ENCODE results near the gene HTRA1. TPM values are rescaled to one million over a fixed set of nuclear protein-coding genes. Genes with fewer than 3 reads are reported as not detected.

HTRA1 gene
- total RNA-seq, 4 donors from 2014 or later = 71.0 to 113 (median 84.1) TPM

DNA sequence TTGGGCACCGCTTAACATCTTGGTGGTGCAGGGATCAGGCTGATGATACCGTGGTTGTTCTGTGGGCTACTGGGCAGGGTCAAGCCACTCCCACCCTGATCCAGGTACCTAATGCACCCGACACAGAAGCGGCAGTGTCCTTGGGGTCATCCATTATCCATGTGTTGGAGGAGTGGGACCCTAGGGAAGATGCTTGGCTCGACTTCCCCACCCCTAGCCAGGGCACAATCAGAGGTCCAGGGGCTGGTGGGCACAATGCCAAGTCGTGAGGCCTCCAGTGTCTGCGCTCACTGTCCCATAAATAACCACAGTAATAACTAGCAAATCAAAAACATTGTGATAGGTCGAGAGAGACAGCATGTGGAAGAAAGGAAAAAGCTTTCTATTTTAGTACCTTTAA is 37.7 kb downstream of the HTRA1 start:
- TF ChIP-seq, protein P1, sequence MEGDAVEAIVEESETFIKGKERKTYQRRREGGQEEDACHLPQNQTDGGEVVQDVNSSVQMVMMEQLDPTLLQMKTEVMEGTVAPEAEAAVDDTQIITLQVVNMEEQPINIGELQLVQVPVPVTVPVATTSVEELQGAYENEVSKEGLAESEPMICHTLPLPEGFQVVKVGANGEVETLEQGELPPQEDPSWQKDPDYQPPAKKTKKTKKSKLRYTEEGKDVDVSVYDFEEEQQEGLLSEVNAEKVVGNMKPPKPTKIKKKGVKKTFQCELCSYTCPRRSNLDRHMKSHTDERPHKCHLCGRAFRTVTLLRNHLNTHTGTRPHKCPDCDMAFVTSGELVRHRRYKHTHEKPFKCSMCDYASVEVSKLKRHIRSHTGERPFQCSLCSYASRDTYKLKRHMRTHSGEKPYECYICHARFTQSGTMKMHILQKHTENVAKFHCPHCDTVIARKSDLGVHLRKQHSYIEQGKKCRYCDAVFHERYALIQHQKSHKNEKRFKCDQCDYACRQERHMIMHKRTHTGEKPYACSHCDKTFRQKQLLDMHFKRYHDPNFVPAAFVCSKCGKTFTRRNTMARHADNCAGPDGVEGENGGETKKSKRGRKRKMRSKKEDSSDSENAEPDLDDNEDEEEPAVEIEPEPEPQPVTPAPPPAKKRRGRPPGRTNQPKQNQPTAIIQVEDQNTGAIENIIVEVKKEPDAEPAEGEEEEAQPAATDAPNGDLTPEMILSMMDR (IDR thresholded peaks at IDR 0.05) = no peak
- no peak for TF ChIP-seq POLR2A (IDR thresholded peaks at IDR 0.05)
- intact Hi-C loops (cut with DNase I; ENCODE audit: low total_unique reads) = no loop called here
- no peak overlapping the region for H3K4me3 ChIP-seq (ENCODE audit: low read depth, poor library complexity, severe bottlenecking)
- WGBS, 2 donors = 49 to 72% methylated on average over 8 of the region's 8 CpGs
- DNase-seq (ENCODE audit: low spot score in 2 of 2) = no peak

DNA sequence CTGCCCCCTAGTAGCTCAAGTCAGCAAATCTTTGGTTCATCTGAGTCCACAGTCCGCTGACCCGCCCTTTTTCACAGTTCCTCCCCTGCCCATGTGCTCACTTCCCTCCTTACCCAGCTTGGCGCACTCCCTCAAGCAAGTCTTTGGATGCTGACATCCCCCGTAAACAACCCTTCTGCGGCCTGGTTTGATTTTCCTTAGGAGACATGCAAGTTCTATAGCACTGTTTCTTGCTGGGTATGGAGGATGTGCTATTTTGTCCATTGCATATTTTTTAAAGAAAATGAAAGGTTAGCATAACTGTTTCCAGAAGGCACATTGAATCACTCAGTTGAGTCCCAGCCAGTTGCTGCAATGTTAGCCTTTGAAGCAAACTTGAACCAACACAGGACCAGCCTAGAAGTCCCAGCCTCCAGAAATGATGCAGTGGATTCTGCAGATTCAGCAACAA is 38.2 kb downstream of the HTRA1 start:
- H3K4me3 ChIP-seq (ENCODE audit: low read depth, poor library complexity, severe bottlenecking) = no peak overlapping the region
- TF ChIP-seq POLR2A (IDR thresholded peaks at IDR 0.05) = no peak
- TF ChIP-seq, protein P1 (IDR thresholded peaks at IDR 0.05) = no peak
- 34 to 57% methylated on average over 5 of the region's 5 CpGs for WGBS, 2 donors
- intact Hi-C loops (cut with DNase I; ENCODE audit: low total_unique reads) = no loop called here
- peak in 1 of 2 donors; percentile 59 for DNase-seq (ENCODE audit: low spot score in 2 of 2)

DNA sequence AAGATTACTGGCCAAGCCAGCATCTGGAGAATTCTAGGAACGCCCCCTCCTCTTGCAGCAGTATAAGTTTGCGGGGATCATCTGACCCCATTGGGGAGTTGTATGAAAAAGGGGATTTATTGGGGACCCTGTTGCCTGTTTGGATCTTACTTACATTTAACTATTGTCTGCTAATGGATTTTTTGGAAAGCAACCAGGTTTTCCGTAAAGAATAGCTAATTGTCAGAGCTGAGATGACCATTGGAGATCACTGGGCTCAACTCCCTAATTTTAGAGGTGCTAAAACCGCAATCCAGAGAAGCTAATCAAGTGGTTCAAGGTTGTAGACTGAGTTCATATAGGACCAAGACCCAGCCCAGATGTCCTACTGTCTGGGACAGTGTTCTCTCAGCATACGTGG is 38.8 kb downstream of the HTRA1 start:
- DNase-seq (ENCODE audit: low spot score in 2 of 2) = no peak
- intact Hi-C loops (cut with DNase I; ENCODE audit: low total_unique reads) = no loop called here
- no peak overlapping the region for H3K4me3 ChIP-seq (ENCODE audit: low read depth, poor library complexity, severe bottlenecking)
- TF ChIP-seq, protein P1 (IDR thresholded peaks at IDR 0.05) = no peak
- TF ChIP-seq POLR2A (IDR thresholded peaks at IDR 0.05) = no peak
- 71 to 77% methylated on average over 5 of the region's 5 CpGs for WGBS, 2 donors

DNA sequence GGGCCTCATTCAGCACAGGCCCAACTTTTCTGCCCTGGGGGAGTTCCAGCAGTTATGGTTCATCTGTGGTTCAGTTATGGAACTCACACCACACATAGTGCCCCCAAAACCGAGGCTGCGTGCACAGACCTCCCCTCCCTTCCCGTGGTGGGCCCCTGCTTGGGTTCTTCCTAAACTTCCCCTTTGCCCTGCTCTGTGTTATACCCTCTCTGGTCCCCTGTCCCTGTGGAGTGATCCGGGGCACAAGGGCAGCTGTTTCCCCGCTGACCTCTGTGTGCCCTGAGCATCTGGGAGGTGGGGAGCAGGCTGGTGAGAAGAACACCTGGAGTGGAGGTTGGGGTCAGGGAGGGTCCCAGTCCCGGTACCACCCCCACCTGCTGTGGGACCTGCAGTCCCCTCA is 39.4 kb downstream of the HTRA1 start:
- no peak for DNase-seq (ENCODE audit: low spot score in 2 of 2)
- intact Hi-C loops (cut with DNase I; ENCODE audit: low total_unique reads) = no loop called here
- no peak overlapping the region for H3K4me3 ChIP-seq (ENCODE audit: low read depth, poor library complexity, severe bottlenecking)
- WGBS, 2 donors = 85% methylated on average over 6 of the region's 6 CpGs
- no peak for TF ChIP-seq POLR2A (IDR thresholded peaks at IDR 0.05)
- TF ChIP-seq, protein P1 (IDR thresholded peaks at IDR 0.05) = no peak

DNA sequence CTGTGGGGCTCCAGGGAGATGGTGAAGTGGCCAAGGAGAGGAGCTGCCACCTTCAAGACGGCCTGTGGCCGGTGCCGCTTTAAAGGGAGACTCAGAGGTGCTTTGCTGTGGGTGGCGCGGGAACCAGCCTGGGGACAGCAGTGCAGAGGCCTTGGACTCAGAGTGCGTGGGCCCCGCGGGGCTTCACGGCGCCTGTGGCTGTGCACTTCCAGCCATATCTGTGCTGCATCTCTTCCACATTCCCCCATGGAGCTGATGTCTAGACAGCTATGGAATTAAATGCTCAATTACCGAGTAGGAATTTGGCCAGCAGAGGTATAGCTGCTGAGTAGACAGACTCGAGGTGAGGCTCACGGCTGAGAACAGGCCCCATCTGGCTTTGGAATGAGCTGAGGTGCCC is 41.7 kb downstream of the HTRA1 start:
- 84 to 91% methylated on average over 13 of the region's 13 CpGs for WGBS, 2 donors
- intact Hi-C loops (cut with DNase I; ENCODE audit: low total_unique reads) = no loop called here
- TF ChIP-seq POLR2A (IDR thresholded peaks at IDR 0.05) = no peak
- TF ChIP-seq, protein P1 (IDR thresholded peaks at IDR 0.05) = no peak

DNA sequence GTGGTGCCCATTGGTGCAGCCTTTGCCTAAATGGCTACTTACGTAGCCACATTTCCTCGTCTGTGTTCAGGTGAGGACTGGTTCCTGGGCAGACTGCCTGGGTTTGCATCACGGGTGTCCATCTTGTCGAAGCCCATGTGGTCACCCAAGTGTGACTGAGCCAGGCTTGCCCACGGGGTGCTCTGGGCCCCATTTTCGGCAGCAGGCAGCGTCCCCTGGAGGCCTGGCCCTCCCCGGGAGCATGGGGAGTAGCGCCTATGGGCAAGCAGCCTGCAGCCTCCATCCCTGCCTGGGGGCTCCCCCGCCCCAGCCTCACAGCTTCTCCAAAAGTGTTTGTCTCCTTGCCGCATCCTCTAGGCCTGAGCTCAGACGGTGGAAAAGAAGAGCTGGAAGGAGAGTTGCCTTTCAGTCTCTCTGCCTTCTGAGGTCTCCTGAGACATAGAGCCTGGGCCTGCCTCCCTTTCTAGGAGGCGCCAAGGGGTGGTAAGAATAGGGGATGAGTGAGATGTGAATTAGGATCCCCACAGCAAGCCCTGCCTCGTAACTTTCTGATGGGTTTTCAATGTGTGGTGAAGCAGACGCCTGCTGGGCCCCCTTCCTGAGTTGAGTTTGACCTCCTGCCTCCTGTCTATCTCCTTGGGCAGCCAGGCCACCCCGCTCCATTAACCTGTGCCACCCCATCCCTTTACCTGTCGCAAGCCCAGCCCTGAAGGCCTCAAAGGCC is 42.7 kb downstream of the HTRA1 start:
- no peak for DNase-seq (ENCODE audit: low spot score in 2 of 2)
- WGBS, 2 donors = 64 to 82% methylated on average over 17 of the region's 17 CpGs
- no peak for TF ChIP-seq POLR2A (IDR thresholded peaks at IDR 0.05)
- TF ChIP-seq, protein P1 (IDR thresholded peaks at IDR 0.05) = no peak
- intact Hi-C loops (cut with DNase I; ENCODE audit: low total_unique reads) = no loop called here
- H3K4me3 ChIP-seq (ENCODE audit: low read depth, poor library complexity, severe bottlenecking) = no peak overlapping the region

More for the DNA sequence above, 41.7 kb downstream of the HTRA1 start:
- DNase-seq (ENCODE audit: low spot score in 2 of 2) = no peak
- H3K4me3 ChIP-seq (ENCODE audit: low read depth, poor library complexity, severe bottlenecking) = no peak overlapping the region

Data from lower leg skin (tissue), 4 donors.